Measurements from ENCODE around the gene PDE11A.
"Not testable (repeated sequence)": the region's sequence is repeated elsewhere in the genome, so short reads cannot be mapped to it uniquely, and the experiment has no call there.

The PDE11A gene

DNA sequence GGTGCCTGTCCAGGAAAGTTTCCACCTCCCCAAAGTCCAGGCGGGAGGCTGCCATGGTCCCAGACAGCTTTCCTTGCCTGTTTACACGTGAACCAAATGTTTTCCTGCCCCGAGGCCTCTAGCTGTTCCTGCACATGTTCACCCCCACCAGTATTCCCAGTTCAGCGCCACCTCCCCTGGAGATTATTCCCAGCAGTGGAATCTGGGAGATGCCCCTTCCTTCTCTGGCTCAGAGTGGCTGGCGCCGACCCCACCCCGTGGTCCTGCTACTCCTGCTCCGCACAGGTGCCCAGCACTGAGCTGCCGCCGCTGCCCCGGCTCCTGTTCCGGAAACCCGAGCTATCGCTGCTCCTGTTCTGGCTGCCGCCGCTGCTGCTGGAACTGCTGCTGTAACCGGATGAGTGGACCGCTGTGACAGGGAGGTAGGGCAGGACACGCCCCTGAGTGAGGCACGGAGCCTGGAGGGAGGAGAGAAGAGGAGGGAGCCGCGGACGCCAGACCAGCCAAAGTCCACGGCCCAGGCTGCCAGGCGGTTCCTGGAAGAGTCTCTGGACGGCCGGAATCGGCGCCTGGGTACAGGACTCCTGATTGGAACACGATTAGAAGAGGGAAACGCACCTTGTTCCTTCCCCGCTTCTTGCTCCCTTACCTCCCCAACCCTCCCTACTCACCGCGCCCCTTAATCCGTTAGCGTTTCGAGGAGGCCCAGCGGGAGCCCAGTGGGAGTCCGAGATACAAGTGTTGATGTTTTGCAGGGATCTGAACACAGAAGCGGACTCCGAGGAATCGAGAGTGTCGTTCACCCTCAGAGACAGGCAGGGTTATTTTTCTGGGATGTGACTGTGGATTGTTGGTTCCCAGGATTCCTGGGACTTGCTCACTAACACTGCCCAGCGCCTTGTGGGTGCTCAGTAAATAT lies at the start of gene PDE11A:
TSS of gene PDE11A (minus strand) at position 395 of the 919 bp plus-strand sequence. CDS start at position 55, 340 bp downstream.
- DNase-seq (ENCODE audit: low spot score), result peak; percentile 71

DNA sequence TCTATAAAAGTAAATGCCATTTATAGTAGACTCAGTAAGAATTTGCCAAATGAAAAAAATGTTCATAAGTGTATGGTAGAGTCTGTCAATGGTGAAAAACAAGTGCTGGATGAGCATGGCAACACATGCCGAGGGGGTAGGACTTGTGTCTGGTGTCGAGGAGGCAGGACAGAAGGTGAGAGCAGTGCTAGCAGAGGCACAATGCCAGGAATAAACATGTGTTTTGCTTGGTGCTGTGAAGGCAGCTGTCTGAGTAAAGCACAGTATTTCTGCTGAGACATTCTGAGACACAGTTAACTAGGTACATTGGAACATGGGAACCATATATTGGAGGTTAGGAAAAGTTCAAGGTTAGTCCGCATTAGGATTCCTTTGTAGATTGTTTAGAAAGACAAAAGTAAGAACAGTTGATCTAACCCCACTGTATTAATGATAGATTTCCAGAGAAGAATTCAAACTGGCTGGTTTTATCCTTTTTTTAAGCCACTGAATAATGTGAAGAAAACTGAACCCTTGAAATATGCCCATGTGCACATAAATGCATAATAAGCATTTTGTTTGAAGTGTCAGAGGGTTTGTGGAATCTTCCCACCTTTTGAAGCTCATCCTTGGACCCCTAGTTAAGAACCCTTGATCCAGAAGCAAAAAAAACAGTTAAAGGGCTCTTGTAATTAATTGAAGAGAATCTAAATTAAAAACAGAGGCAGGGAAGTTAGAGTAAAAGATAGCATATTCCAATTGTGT lies 46.8 kb upstream of the PDE11A start:
- no peak for DNase-seq (ENCODE audit: low spot score)

DNA sequence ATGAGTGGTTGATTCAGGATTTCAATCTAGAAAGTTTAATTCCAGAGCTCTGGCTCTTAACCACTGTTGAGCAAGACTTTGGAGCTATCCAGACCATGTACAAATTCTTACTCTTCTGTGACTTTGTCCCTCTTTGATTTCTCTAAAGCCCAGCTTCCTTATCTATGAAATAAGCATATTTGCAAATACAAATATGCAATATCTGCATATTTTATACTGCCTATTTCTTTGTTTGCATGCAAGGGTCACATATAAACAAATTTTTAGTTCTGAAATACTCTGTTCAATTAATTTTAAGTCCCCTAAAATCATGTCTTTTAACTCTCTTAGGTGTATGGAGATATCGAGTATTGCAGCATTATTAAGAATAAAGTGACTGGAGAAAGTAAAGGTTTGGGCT lies 45.1 kb upstream of the PDE11A start:
- DNase-seq (ENCODE audit: low spot score), result no peak

DNA sequence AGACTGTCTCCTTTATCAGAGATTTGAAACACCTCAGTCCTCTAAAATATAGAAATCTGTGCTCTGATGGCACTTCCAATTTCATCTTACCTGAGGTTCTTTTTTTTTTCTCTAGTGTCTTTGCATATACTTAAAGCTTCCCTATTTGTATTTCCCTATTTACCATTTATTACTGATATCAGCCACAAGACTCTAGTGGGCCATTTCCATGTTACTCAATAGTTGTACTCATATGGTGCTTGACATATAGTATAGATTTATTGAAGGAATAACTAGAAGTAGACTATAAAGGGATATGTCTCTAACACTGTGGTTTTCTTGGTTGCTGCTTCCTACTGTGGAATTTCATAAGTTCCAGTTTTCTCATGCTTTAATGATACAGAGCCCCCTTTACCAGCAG lies 42.7 kb upstream of the PDE11A start:
- no peak for DNase-seq (ENCODE audit: low spot score)

DNA sequence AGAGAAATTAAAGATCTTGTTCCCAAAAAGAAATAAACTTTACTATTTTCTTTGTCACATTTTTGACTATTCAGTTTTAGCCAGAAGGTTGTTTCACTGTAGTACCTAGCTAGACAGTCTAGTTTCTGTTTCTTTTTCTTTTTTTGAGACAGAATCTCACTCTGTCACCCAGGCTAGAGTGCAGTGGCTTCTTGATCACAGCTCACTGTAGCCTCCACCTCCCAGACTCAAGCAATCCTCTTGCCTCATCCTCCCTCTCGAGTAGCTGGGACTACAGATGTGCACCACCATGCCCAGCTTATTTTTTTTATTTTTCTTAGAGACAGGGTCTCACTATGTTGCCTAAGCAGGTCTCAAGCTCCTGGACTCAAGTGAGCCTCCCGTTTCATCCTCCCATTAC lies 41.9 kb upstream of the PDE11A start:
- DNase-seq (ENCODE audit: low spot score), result no peak

DNA sequence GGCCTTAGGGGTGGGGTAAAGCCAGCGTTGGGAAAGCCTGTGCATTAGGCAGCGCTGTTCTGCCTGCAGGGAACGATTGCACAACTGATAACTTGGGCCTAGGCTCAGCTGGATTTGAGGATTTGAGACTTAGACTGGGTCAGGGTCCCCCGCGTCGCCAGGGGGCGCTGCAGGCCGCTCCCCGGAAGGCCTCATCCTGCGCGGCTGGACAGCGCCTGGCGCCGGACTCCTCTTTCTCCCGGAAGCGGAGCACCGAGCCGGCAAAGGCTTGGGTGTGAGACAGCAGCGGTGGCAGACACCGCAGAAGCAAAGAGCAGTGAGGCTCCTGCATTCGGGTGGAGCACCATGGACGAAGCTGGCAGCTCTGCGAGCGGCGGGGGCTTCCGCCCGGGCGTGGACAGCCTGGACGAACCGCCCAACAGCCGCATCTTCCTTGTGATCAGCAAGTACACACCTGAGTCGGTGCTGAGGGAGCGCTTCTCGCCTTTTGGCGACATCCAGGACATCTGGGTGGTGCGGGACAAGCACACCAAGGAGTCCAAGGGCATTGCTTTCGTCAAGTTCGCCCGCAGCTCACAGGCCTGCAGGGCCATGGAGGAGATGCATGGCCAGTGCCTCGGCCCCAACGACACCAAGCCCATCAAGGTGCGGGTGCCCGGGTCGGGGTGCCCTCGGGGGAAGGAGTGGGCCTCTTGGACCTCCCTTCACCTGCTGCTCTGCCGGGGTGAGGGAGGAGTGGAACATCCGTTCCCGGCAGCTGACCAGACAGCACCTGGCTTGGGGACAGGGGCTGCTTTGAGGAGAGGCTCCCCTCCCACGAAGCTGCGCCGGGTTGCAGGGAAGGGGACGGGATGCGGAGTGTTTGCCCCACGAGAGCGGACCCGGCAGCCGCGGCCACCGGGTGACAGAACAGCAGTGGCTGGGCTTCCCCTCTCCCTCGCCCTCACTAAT lies 39.9 kb upstream of the PDE11A start, which contains the start of gene RBM45:
TSS of gene RBM45 (plus strand) at position 236 of the 951 bp plus-strand sequence. CDS start at position 346, 110 bp downstream.
- DNase-seq (ENCODE audit: low spot score), result peak; percentile 86

DNA sequence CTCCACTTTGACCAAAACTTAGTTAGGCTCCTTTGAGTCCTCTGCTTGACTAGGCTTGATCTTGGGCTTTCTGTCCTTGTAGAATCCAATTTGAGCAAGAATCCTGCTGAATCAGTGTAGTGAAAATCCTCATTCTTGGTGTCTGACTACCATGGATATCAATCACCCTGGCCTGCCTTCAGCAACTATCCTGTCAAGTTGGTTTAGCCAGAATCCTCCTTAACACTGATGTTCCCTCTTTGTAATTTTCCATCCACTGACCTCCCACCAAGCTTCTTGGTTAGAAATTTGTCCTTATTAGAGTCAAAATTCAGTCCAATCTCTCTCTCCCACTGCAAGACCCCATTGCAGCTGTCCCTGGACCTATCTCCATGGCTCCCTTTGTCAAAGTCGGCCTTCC lies 39.2 kb upstream of the PDE11A start:
- no peak for DNase-seq (ENCODE audit: low spot score)

DNA sequence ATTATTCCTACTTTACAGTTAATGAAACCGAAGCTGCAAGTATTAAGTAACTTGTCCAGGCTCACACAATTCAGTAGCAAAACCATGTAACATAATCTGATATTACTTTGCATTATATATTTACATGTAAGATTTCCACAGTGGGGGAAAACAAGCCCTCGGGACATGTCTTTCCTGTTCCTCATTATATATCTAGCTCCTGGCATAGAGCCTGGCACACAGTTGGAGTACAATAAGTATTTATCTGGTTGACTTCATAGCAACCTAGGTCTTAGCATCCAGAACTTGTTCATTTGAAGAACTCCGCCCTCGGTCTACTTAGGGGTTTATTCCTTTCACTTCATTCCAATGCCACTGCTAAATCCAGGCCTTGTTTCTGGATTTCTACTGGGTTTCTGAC lies 38.1 kb upstream of the PDE11A start:
- no peak for DNase-seq (ENCODE audit: low spot score)

DNA sequence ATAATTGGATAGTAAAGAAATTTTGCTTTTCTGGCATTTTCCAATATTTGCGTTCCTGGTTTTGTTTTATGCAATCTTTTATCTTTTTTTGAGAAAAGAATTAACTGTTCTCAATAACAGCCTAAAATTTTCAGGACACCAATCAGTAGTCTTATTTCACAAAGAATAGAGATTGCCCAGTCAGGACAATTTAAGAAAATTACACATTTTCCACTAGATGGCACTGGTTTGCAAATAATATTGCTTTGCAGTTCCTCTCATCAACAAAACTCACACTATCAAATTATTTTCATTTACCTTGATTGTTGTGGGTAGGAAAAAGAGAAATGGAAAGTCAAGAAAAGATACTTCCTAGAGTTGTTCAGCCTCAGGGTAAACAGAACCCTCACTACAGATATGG lies 37.2 kb upstream of the PDE11A start:
- DNase-seq (ENCODE audit: low spot score), result peak; percentile 55

DNA sequence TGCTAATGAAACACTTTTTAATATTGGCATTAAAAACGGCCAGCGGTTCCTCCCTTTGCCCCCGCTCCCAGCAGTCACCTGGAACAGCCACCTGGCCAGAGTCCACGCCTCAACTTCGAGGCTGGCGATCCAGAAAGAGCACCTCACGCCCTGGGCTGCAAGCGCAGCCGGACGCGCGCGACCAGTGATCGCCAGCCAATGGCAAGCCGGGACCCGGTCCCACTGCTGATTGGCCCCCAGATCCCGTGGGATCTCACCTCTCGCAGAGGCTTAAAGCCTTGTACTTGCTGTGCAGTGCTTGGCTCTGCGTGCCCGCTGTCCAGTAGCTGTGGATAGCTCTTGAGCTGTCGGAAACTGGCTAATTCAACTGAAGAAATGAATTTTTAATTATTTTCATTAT lies 35.6 kb upstream of the PDE11A start:
- DNase-seq (ENCODE audit: low spot score), result no peak

DNA sequence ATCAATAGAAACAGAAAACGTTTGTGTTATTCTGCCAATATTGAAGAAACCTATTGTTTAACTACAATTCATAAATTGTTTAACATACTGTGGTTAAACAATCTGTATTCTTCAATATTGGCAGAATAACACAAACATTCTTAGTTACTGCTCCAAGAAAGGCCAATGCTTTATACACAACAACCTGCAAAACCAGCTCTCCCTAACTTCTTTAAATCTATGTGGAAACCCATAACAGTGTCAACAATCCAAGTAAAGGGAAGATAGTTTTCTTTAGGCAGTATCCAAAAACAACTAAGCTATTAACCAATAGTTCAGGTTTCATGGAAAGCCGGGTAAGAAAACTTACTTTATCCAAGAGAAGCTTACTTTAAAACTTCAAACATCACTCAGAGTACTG lies 33.5 kb upstream of the PDE11A start:
- DNase-seq (ENCODE audit: low spot score), result no peak

DNA sequence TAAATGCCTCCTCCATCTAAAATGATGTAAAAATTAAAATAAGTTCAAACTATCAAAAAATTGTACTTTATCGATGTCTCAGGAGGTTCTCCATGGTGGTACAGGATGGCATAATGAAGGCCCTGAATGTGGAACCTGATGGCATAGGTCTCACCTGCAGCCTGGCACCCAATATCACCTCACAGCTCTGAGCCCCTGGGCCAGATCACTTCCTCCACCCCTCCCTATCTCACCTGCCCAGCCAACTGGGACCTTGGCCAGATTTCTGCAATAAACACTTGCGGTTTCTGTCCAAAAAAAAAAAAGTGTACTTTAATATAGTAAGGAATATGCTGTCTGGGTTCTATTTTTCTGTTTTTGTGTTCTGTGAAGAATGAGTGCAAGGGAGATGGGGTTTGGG lies 33.0 kb upstream of the PDE11A start:
- no peak for DNase-seq (ENCODE audit: low spot score)

DNA sequence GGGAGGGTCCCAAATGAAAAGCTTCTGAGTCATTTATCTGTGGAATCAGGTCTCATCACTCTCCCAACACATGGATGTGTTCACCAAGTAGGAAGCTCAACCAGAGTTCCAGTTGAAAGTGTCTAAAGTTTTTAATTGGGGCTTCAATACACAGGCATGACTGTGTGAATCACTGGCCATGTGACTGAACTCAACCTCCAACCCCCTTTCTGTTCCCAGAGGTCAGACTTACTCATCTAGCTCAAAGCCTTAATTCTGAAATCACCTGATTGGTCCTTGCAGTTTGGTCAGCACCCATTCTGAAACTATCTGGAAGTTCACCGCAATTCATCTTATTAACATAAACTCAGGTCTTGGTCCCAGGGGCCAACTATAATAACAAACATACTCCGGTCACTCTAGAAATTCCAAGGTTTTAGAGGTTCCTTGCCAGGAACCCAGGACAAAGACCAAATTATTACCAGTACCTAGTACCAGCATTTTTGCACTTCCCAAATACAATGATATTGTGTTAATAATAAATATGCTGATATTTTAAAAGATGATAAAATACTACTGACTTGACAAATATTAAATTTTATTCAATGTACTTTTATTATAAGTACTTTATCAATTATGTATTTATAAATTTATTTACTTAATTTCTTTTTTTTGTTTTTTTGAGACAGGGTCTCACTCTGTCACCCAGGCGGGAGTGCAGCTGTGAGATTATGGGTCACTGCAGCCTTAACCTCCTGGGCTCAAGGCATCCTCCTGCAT lies 28.9 kb upstream of the PDE11A start:
- DNase-seq (ENCODE audit: low spot score), result no peak

DNA sequence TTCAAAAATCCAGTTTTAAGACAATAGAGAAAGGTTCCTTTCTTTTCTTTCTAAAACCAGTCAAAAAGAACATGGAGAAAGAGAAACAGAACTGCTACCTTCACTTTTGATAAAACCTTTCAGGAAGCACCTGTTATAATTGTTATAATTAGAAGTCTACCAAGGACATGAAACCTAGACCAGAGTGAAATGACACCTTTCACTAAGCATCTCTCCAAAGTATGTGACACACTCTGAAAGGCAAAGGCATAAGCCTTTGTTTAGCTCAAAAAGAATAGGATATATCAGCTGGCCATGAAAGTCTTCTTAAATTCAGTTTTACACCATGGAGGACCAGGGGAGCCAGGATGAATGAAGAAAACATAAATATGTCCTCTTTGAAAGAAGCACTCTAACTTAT lies 20.9 kb upstream of the PDE11A start:
- no peak for DNase-seq (ENCODE audit: low spot score)

DNA sequence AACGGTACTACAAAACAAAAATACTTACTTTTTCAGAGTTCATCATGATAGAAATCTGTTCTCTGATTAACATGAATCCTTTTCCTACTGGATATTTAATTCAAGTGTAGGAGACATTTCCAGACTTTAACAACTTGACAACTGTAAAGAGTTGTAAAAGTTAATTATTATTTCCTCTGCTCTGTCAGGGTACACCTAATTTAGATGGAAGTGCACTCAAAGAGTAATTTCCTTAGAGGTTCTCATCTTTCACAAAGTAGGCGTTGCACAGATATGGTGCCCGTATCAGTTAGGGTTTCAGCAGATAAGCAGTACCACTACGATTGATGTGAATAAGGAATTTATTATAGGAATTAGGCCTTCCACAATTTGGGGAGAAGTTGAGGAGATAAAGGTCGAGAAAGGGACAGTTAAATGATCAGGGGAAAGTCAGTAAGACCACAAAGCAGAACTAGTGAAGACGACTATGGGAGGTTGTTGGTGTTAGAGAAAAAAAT lies 16.2 kb upstream of the PDE11A start:
- no peak for DNase-seq (ENCODE audit: low spot score)

DNA sequence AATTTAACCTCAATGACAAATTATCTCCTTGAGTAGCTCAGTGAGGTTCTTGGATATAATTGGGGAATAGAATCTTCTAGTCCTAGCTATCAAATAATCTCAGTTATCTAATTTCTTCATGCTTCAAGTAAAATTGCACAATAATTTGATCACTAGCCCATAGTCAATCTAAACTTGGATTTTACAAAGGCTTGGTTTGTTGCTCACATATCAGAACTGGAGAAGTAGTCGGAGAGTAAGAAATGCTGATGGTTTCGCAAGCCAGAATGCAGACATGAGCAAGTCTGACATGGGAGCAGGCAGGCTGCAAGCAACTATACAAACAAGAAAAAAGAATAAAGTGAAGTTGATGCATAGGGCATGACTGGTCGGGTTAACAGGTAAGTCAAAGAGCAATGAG lies 11.7 kb upstream of the PDE11A start:
- no peak for DNase-seq (ENCODE audit: low spot score)

DNA sequence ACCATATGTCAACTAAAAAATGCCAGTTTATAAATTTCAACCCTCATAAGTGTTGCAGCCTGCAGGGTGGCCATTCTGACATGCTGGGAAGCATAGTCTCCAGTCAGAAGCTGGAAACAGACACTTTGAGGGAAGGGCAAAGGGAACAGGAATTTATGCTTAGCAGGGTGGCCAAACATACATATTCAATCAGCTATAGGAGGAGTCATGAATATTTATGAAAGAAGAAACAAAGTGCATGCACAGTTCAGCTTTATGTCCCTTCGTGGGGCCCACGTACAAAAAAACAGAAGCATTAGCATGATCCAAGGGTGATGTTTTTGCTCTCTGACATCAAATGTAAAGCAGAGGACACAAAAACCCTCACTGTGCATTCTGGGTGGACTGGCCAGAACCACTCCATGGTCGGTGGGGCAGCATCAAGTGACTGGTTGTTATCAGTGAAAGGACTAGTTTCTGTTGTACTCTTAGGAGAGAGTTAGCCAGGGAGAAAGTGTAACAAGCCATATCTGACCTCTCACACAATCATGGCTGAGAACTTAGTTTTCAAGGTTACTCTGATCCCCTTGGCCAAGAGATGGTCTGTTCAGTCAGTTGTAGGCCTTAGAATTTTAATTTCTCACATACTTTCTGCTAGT lies 9.9 kb upstream of the PDE11A start:
- no peak for DNase-seq (ENCODE audit: low spot score)

DNA sequence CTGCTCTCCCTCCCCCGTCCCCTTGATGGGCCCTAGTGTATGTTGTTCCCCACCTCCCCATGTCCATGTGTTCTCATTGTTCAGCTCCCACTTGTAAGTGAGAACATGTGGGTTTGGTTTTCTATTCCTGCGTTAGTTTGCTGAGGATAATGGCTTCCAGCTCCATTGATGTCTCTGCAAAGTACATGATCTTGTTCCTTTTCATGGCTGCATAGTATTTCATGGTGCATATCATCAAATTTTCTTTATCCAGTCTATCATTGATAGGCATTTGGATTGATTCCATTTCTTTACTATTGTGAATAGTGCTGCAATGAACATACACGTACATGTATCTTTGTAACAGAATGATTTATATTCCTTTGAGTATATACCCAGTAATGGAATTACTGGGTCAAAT lies 6.7 kb upstream of the PDE11A start:
- DNase-seq (ENCODE audit: low spot score), result not testable (repeated sequence)

DNA sequence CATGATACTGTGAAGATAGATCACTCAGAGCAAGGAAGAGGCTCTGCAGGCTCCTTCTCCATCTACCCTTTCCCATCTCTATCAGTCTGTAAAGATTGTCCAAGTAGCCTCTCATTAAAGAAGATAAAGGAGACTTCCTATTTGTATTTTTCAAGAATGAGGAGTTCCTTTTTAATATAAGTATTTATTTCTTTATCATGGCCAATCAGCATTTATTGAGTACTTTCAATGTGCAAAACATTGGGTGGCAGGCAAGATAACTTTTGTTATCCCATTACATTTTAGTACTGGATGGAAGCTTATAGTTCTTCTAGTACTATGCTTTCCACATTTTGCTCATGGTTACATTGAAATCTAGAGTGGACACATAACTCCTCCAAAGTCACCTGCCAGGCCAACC lies 3.6 kb upstream of the PDE11A start:
- DNase-seq (ENCODE audit: low spot score), result no peak

DNA sequence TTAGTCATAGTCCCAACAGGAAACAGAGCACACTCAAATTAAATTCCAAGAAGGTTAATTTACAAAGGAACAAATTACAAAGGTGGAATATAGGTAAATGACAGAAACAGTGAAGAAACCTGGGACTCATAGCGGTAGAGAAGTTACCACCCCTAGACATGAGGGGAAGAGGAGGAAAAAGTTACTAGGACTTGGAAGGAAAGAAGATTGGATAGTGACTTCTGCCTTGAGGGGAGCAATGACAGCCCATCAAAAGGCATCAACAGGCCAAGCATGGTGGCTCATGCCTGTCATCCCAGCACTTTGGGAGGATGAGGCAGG lies 2.4 kb upstream of the PDE11A start:
- no peak for DNase-seq (ENCODE audit: low spot score)

Measured in HuH-7.5 (cell line).